ENCODE measurements around the gene OR2F1. TPM values are rescaled to one million over a fixed set of nuclear protein-coding genes. Genes with fewer than 3 reads are reported as not detected.

Gene OR2F1
- total RNA-seq, 1 donor from 2014 or later: not detected

- Mint-ChIP-seq H3K27me3 (no peaks in the 10 kb centered on the region), H3K4me1 (ENCODE audit: unreplicated experiment) (no peaks in the 10 kb centered on the region), H3K4me3 (no peak overlapping the region), H3K36me3 (no peaks in the 10 kb centered on the region), H3K9me3 (no peaks in the 10 kb centered on the region), H3K27ac (no peak overlapping the region)
- TF ChIP-seq, protein P1, sequence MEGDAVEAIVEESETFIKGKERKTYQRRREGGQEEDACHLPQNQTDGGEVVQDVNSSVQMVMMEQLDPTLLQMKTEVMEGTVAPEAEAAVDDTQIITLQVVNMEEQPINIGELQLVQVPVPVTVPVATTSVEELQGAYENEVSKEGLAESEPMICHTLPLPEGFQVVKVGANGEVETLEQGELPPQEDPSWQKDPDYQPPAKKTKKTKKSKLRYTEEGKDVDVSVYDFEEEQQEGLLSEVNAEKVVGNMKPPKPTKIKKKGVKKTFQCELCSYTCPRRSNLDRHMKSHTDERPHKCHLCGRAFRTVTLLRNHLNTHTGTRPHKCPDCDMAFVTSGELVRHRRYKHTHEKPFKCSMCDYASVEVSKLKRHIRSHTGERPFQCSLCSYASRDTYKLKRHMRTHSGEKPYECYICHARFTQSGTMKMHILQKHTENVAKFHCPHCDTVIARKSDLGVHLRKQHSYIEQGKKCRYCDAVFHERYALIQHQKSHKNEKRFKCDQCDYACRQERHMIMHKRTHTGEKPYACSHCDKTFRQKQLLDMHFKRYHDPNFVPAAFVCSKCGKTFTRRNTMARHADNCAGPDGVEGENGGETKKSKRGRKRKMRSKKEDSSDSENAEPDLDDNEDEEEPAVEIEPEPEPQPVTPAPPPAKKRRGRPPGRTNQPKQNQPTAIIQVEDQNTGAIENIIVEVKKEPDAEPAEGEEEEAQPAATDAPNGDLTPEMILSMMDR (conservative IDR thresholded peaks at IDR 0.05): no peak
- DNase-seq (ENCODE audit: extremely low spot score, unreplicated experiment): no peak
These were observed 19.3 kb downstream of the OR2F1 start for GRCh38 chr7:143973870-143974416.

- DNase-seq (ENCODE audit: extremely low spot score, unreplicated experiment): no peak
- Mint-ChIP-seq H3K4me1 (ENCODE audit: unreplicated experiment) (no peaks in the 10 kb centered on the region), H3K27me3 (no peaks in the 10 kb centered on the region), H3K9me3 (no peaks in the 10 kb centered on the region), H3K27ac (no peak overlapping the region), H3K36me3 (no peaks in the 10 kb centered on the region), H3K4me3 (no peak overlapping the region)
- TF ChIP-seq, protein P1 (conservative IDR thresholded peaks at IDR 0.05): no peak
These were observed 19.8 kb downstream of the OR2F1 start for GRCh38 chr7:143974459-143974858.

- H3K4me3 Mint-ChIP-seq: no peak overlapping the region
- H3K36me3 Mint-ChIP-seq: no peaks in the 10 kb centered on the region
- no peaks in the 10 kb centered on the region for H3K9me3 Mint-ChIP-seq
- no peak overlapping the region for H3K27ac Mint-ChIP-seq
- no peaks in the 10 kb centered on the region for H3K27me3 Mint-ChIP-seq
- H3K4me1 Mint-ChIP-seq (ENCODE audit: unreplicated experiment): no peaks in the 10 kb centered on the region
- DNase-seq (ENCODE audit: extremely low spot score, unreplicated experiment): no peak
- TF ChIP-seq, protein P1 (conservative IDR thresholded peaks at IDR 0.05): no peak
These were observed 21.0 kb downstream of the OR2F1 start for GRCh38 chr7:143975617-143976016.

DNA sequence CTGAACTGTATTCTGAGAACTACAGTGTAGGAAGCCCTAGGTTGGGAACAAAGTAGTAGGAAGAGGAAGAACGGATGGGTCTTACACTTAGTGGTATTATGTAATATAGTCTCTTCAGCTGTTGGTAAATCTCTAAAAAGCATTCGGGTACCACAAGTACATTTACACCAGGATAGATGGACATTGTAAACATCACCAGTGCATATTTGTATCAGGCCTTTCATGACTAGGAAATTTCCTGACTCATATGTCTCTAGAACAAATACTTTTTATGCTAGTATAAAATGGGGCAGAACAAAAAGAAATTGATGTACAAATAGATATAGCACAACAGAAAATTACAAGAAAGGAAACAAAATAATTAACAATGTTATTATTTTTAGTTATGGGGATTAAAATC is 23.9 kb downstream of the OR2F1 start:
- no peak for DNase-seq (ENCODE audit: extremely low spot score, unreplicated experiment)
- Mint-ChIP-seq H3K36me3 (no peaks in the 10 kb centered on the region), H3K9me3 (no peaks in the 10 kb centered on the region), H3K4me1 (ENCODE audit: unreplicated experiment) (no peaks in the 10 kb centered on the region), H3K27me3 (no peaks in the 10 kb centered on the region), H3K4me3 (no peak overlapping the region), H3K27ac (no peak overlapping the region)
- TF ChIP-seq, protein P1 (conservative IDR thresholded peaks at IDR 0.05): no peak

GRCh38 chr7:143979359-143979758 is 24.7 kb downstream of the OR2F1 start:
- no peak overlapping the region for H3K4me3 Mint-ChIP-seq
- TF ChIP-seq, protein P1 (conservative IDR thresholded peaks at IDR 0.05): no peak
- H3K27ac Mint-ChIP-seq: no peak overlapping the region
- DNase-seq (ENCODE audit: extremely low spot score, unreplicated experiment): no peak
- no peaks in the 10 kb centered on the region for H3K27me3 Mint-ChIP-seq
- H3K36me3 Mint-ChIP-seq: no peaks in the 10 kb centered on the region
- H3K4me1 Mint-ChIP-seq (ENCODE audit: unreplicated experiment): no peaks in the 10 kb centered on the region
- H3K9me3 Mint-ChIP-seq: no peaks in the 10 kb centered on the region

GRCh38 chr7:143979998-143980397 is 25.4 kb downstream of the OR2F1 start:
- TF ChIP-seq, protein P1 (conservative IDR thresholded peaks at IDR 0.05): no peak
- Mint-ChIP-seq H3K4me1 (ENCODE audit: unreplicated experiment) (no peaks in the 10 kb centered on the region), H3K36me3 (no peaks in the 10 kb centered on the region), H3K9me3 (no peaks in the 10 kb centered on the region), H3K4me3 (no peak overlapping the region), H3K27me3 (no peaks in the 10 kb centered on the region), H3K27ac (no peak overlapping the region)
- no peak for DNase-seq (ENCODE audit: extremely low spot score, unreplicated experiment)
